ENCODE results near the gene SLC12A9.

GRCh38 chr7:100811480-100811879 lies 41.0 kb upstream of the SLC12A9 start:
- TF ChIP-seq CTCF (IDR thresholded peaks at IDR 0.05; ENCODE audit: borderline replicate concordance, extremely low read depth, low read length, poor library complexity, severe bottlenecking) (no peak), EZH2 (IDR thresholded peaks at IDR 0.05; ENCODE audit: borderline replicate concordance, low read depth, low read length, severe bottlenecking) (no peak)

Data from DND-41 (cell line).